ENCODE results near the gene ANKRD39. TPM values are rescaled to one million over a fixed set of nuclear protein-coding genes. Genes with fewer than 3 reads are reported as not detected.

ANKRD39 gene
- total and polyA plus RNA-seq, 10 of the 15 experiments (the other 5 are each of a cell fraction or from before 2014, with no cell fraction given), result 7.4 to 36.2 (median 23.7) TPM

- POLR2A ChIA-PET, result interaction anchor here (0.6 kb wide), 1 partner anchor 30 kb away, joined by 5 read pairs; no protein-coding TSS in a partner anchor
- intact Hi-C loops (cut with micrococcal nuclease; ENCODE audit: unreplicated experiment), result no loop called here
These were observed 11.0 kb downstream of the ANKRD39 start for GRCh38 chr2:96846825-96847224.

More at GRCh38 chr2:96846825-96847224, 11.0 kb downstream of the ANKRD39 start:
- H4K20me1 ChIP-seq (ENCODE audit: control insufficient read depth, insufficient read depth), result no peaks in the 10 kb centered on the region
- no peaks in the 10 kb centered on the region for H3K9me3 ChIP-seq (replicated peaks; ENCODE audit: control insufficient read depth, insufficient read depth, low read length)
- DNase-seq (ENCODE audit: low read depth, low spot score), result no peak
- FAIRE-seq, result no peak
- CTCF ChIA-PET, result no interaction called here
- H3K79me2 ChIP-seq (ENCODE audit: control insufficient read depth, insufficient read depth, low read length), result no peaks in the 10 kb centered on the region
- BruUV-seq (replicated peaks), result no TSS peak
- SMC1A ChIA-PET (ENCODE audit: uncharacterized antibody, unreplicated experiment), result no interaction called here
- TF ChIP-seq USF1 (IDR thresholded peaks at IDR 0.05; ENCODE audit: borderline replicate concordance, extremely low read length, insufficient read depth, low read depth, low read length), result no peak
- TF ChIP-seq POU2F2 (IDR thresholded peaks at IDR 0.05; ENCODE audit: borderline replicate concordance, low read depth, low read length), result no peak
- TF ChIP-seq PBX3 (IDR thresholded peaks at IDR 0.05; ENCODE audit: insufficient replicate concordance, low read depth, low read length), result no peak
- TF ChIP-seq ZNF687 (IDR thresholded peaks at IDR 0.05), result no peak
- TF ChIP-seq ZBED1 (IDR thresholded peaks at IDR 0.05; ENCODE audit: borderline replicate concordance), result no peak
- TF ChIP-seq POLR2AphosphoS2 (IDR thresholded peaks at IDR 0.05; ENCODE audit: low read depth, low read length), result no peak
- TF ChIP-seq NFYA (IDR thresholded peaks at IDR 0.05; ENCODE audit: borderline replicate concordance, low read depth, low read length), result no peak
- no peak overlapping the region for H3K9ac ChIP-seq (ENCODE audit: control insufficient read depth, insufficient read depth, low read length)
- ATAC-seq, result no peak
- H3K4me2 ChIP-seq (ENCODE audit: control insufficient read depth, insufficient read depth), result no peak overlapping the region
- RAD21 ChIA-PET (ENCODE audit: unreplicated experiment), result no interaction called here
- no peak overlapping the region for H3K4me3 ChIP-seq
- peaks cover 3 to 6% of the 10 kb centered on the region in 2 experiments; a peak in 3 of 4 replicates for H3K36me3 ChIP-seq (ENCODE audit: control insufficient read depth in 2 of 2, insufficient read depth in 2 of 2, low read length in 1 of 2)
- no peaks in the 10 kb centered on the region for H3K27me3 ChIP-seq (replicated peaks in 1 of 2; ENCODE audit: control insufficient read depth in 2 of 2, insufficient read depth in 2 of 2, low read length in 1 of 2)
- H3K4me1 ChIP-seq (ENCODE audit: control insufficient read depth, insufficient read depth, low read length), result no peaks in the 10 kb centered on the region
- 99% methylated on average over 5 of the region's 5 CpGs for WGBS (ENCODE audit: insufficient coverage, insufficient replicate concordance, low lambda C conversion rate, missing lambda C conversion rate)
- no peak overlapping the region for H2AFZ ChIP-seq (ENCODE audit: control insufficient read depth, low read depth, low read length)
- in situ Hi-C loops (cut with MboI), result no loop called here
- H3K27ac ChIP-seq (ENCODE audit: control insufficient read depth, insufficient read depth), result no peak overlapping the region

All from GM12878 (cell line).